GM08714 (cell line): ENCODE results near the gene SLC48A1.
"Not testable (repeated sequence)": the region's sequence is repeated elsewhere in the genome, so short reads cannot be mapped to it uniquely, and the experiment has no call there.

Source experiments
- H3K4me3 ChIP-seq: fragments of 200-500 bp; sonication (Bioruptor generic); 2 replicates; pipeline ENCODE4 v1.5.1; 2014; ENCODE audit warnings: mild to moderate bottlenecking, low read length, inconsistent platforms
- ZNF274 ChIP-seq: IDR thresholded peaks from 2 replicates; pipeline ENCODE4 v1.6.1; 2012; ENCODE audit warnings: mild to moderate bottlenecking, low read depth, low read length

Gene SLC48A1

DNA sequence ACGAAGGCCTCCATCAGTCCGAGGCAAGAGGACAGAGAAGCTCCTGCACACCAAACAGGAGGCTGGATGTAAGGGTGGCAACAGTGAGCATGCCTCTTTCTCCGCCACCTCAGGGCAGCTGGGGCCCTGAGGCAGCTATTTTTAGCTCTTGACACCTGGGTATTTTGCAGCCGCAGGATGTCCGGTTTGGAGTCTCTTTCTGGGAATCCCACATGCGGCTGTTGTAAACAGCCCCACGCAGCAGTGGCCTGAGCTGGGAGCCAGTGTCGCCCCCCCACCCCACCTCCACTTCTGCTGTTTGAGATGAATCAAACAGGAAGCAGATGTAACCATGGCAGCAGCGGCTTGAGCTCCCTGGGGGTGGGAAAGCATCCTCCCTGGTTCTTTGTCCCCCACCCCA, 35.0 kb downstream of the SLC48A1 start:
- H3K4me3 ChIP-seq = peak overlapping the region; percentile 13; the same call in 1 of the 2 replicates
- no peak for TF ChIP-seq ZNF274

DNA sequence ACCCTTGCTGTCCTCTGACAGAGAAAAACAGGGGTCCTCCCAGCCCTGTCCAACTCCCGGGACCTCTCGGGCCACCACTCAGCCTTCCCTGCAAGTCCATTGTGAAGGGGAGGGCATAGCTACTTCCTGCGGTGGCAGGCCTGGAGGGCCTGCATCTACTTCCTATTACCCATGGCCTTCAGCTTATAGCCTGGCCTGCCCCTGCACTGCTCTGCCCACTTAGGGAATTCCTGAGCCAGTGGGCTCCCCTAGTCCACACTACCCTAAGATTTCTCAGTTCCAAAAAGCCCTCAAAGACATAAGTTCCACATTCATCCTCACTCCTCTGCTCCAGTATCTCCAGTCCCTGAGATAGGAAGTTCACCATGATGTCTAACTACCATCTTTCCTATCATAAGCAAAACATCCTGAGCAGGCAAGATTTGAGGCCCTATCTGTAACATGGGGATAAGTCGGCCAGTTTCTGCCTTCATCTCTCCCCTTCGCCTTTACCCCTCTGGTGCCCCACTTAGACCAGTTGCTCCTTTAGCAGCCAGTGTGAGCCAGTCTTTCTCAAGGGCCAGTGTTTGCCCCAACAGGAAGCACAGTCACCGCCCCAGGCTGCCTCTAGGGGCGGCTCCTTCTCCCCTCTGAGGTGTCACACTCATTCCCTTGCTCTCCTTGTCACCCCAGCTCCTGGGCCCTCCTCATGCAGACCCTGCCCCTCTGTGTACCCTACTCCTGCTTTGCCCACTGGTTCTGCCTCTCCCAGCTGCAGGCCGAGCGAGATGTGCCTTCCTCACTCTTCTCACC, 35.7 kb downstream of the SLC48A1 start:
- no peak for TF ChIP-seq ZNF274
- peak overlapping the region; percentile 13; the same call in 1 of the 2 replicates for H3K4me3 ChIP-seq

DNA sequence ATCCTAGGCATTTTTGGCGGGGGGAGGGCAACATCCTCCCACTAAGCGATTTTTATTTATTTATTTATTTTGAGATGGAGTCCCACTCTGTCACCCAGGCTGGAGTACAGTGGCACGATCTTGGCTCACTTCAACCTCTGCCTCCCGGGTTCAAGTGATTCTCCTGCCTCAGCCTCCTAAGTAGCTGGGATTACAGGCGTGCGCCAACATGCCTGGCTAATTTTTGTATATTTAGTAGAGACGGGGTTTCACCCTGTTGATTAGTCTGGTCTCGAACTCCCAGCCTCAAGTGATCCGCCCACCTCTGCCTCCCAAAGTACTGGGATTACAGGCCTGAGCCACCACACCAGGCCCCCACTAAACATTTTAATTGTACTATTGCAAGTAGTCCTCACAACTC, 36.5 kb downstream of the SLC48A1 start:
- H3K4me3 ChIP-seq = not testable (repeated sequence)

DNA sequence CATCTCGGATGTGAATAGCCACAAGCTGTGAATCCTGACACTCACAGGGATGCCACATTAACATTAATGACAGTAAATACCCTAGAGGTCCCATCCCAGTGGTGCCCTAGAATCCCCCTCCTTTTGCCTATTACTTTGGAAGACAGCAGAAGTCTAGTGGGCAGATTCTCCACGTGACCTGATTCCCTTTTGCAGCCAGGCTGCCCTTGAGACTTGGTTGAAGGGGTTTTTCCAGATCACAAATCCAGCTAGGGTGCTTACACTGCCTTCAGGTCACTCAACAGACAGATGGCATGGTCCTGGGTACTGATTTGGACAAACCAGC, 38.0 kb downstream of the SLC48A1 start:
- no peak overlapping the region; the same call in 1 of the 2 replicates for H3K4me3 ChIP-seq
- TF ChIP-seq ZNF274 = no peak

DNA sequence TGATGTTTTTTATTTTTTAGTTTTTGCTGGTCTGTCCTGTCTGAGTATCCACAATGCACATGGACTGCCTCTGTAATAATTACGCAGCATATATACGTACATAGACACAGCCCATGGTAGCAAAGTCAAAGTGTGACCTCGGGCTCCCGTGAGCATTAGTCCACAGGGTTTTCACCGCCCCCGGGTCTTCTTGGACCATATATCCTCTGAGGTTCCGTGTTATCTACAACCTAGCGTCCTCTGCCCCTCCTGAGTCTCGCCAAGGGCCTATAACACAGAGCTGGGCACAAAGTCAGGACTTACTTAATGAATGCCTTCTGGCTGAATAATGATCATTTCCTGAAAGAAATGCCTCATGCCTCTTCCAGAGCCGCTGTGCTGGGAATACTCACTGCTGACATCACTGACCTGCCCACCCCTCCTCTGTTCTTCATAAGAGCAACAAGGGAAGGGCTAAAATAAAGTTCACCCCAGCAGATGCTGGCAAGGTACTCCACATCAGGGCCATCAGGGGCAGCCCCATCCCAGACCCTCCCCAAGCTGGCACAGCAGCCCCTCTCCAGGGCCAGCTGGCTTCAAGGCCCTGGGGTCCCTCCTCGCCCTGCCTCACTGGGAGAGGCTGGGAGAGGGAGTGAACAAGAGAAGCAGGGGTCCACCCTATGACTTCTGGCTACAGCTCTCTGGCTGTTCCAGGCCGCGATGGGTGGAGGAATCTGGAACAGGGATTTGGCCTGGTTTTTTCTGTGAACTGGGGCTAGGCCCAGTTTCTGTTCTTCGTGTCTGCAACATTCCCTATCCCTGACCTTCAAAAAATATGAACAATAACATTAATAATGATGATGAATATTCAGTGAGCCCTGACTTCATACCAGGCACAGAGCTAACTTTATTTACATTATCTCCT, 38.8 kb downstream of the SLC48A1 start:
- no peak overlapping the region; the same call in 1 of the 2 replicates for H3K4me3 ChIP-seq
- TF ChIP-seq ZNF274 = no peak

DNA sequence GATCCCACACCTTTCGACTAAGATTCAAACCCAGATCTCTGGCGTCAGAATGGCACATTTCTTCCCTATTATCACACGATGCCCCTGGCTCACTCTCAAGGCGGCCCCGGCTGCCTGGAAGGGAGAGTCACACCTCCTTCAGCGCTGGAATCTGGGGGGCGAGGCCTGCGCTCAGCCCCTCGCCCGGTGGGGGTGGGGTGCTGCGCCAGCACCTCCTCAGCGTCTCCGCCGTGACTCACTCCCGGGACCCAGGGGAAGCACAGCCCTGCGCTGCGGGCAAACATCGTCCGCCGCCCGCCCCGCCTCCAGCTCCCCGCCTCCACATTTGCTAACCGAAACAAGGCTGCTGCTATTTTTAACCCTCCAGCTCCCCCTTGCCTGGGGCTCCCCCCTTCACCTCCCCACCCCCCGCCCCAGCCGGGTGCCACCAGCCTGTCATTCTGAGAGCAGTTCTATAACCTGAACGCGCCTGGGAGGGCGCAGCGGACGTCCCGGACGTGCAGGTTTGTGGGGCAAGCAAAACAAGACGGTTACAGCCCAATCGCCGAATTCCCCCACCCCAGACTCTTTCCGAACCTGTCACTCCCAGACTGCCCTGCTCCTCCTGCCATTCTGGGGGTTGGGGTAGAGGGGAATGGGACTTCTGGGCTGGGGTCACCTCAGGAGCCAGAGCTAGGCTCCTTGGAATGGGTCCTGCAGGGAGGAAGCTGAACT, 39.9 kb downstream of the SLC48A1 start:
- no peak for TF ChIP-seq ZNF274
- peak overlapping the region; percentile 53; the same call in 1 of the 2 replicates for H3K4me3 ChIP-seq

DNA sequence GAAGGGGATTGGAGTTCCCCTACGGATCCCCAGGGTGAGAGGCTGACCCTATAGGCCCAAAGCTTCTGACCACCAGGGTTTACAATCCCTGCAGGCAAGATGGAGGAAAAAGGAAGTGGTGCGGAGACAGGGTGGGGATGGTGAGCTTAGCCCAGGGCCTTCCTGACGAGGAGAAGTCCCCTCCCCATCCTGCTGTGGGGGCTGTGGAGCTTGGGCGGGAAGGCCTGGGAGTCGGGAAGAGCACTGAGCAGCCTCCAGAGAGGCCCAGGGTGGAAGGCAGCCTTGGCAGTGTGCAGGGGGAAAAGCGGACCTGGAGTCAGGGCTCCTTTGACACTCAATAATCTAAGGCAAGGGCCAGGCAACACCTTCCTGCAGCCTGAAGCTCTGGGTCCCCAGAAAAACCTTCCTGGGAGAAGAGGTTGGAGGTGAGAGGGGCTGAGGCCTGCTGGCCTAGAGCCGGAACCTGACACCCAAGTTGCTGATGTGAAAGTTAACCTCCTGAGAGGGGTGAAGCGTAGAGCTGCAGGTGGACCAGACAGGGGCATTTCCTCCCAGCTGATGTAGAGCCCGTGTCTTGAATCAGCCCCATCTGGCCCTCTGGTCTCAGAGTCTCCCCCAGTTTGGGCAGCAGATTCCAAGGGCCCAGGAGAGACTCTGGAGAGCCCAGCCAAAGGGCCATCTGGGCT, 40.6 kb downstream of the SLC48A1 start:
- H3K4me3 ChIP-seq = peak overlapping the region; percentile 27; the same call in 1 of the 2 replicates
- TF ChIP-seq ZNF274 = no peak

DNA sequence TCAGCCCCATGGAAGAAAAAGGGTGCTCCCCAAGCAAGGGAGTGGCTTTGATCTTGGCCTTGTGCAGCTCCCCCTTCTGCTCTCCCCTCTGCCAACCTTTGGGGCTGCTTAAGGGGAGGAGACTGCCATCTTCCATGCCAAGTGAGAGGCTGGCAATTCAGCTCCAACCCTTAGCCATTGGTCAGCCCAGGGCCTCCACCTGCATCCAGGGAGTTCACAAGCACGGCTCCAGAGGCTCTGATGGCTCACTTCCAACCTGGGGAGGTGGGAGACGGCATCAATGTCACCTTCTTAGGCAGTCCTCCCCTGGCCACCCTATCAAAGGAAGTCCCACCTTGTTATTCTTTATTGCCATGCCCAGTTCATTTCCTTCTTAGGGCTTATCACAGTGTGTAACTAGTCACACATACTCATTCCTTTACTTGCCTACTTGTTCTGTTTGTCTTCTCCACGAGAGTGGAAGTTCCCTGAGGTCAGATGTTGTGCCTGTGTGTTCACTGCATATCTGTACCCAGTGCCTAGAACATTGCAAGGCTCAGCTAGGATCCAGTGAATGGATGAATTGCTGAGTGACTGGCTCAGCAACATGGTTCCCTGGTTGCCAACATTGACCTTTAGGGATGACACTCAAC, 41.6 kb downstream of the SLC48A1 start:
- H3K4me3 ChIP-seq = no peak overlapping the region
- no peak for TF ChIP-seq ZNF274

DNA sequence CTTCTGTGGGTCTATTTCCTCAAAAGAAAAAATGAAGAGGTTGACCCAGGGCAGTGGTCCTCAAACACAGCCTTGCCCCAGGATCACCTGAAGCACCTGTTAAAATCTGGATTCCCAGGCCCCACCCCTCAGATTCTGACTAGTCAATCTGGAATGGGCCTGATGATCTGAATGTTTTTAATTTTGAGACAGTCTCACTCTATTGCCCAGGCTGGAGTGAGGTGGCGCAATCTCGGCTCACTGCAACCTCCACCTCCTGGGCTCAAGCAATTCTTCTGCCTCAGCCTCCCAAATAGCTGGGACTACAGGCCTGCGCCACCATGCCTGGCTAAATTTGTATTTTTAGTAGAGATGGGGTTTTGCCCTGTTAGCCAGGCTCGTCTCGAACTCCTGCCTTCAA, 42.4 kb downstream of the SLC48A1 start:
- H3K4me3 ChIP-seq = not testable (repeated sequence)

DNA sequence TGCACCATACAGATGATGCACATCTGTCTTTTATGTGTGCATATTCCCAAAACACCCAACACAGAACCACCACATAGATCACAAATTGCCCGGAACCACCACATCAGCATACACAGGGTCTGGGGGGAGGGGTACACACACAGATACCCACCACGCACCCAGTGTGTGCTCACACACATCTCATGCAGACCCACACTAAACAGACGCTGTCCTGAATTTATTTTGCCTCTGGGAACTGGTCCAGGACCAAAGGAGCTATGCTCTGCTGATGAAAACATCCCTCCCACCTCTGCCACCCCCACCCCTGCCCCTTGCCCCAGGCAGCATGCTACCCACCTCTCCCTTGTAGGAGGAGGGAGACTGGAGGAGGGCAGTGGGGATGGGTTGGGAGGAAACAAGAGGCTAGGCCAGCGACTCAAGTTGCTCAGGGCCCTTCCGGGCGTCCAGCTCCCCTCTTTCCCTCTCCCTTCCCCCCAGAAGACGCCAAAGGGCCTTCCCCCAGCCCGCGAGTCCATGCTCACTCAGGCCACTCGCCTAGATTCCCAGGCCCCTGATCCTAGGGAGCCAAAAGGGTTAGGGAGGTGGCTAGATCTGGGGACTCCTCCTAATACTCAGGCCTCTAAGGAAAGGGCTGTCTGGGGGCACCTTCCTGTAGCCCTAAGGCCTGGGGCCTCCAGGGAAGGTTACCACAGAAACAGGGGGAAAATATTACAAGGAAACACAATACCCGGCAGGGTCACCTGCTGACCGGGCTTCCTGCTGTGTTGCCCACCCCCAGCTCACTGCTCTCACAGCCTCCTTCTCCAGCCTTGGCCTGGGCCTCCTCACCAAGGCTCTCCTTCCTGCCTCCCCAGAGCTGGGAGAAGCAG, 43.6 kb downstream of the SLC48A1 start:
- no peak overlapping the region for H3K4me3 ChIP-seq
- no peak for TF ChIP-seq ZNF274

DNA sequence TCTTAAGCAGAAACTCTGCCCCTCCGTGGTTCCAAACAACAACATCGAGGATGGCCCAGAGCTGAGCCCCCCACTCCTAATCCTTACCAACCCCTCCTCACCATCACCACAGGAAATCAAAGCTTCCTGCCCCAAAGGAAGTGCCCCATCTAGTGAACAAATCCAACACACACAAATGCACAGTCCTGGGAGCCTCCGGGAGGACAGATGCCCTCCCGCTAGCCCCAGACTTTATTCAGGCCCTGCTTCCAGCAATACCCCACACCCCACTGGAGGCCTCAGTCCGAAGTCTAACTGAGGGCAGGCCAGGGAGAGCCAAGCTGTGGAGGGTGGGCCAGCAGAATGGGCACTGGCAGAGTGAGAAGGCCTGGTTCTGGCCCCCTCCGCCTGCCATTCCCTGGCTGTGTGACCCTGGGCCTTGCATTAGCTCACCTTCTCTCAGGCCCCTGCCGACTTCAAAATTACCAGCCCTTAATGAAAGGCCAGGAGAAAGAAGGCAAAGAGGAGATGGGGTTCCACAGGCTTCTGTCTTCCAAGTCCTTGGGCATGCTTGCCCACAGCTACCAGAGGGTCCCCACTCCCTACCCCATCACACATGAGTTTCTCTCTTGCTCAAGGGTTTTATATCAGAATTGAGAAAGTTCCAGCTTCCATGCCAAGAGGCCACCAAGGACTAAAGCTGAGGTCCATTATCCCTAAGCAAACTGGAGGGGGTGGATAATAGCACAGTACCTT, 44.4 kb downstream of the SLC48A1 start:
- H3K4me3 ChIP-seq = no peak overlapping the region; the same call in 1 of the 2 replicates
- no peak for TF ChIP-seq ZNF274

DNA sequence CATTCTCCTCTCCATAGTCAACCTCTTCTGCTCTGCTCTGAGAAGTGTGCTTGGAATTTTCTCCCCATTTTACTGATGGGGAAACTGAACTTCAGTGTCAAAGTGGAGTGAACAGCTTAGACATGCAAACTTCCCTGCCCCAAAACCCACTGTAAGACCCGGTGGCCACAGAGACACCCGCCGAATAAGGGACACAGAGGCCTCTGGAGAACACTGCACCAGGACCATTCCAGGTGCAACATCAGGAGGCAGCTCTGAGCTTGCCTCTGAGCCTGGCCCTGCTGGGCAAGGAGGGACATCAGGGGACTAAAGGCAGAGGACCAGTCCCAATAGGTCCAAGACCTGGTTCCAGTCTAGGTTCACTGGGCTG, 45.0 kb downstream of the SLC48A1 start:
- no peak for TF ChIP-seq ZNF274

More for the DNA sequence above, 45.0 kb downstream of the SLC48A1 start:
- H3K4me3 ChIP-seq = peak overlapping the region; percentile 55; the same call in 1 of the 2 replicates
